NCI-H128 (cell line): ENCODE measurements around the gene IL22RA1.

Experiments
- DNase-seq: peaks from one replicate; lab custom pipeline; 2025; ENCODE audit not compliant: unreplicated experiment; lab: John Stamatoyannopoulos, UW

The IL22RA1 gene

DNA sequence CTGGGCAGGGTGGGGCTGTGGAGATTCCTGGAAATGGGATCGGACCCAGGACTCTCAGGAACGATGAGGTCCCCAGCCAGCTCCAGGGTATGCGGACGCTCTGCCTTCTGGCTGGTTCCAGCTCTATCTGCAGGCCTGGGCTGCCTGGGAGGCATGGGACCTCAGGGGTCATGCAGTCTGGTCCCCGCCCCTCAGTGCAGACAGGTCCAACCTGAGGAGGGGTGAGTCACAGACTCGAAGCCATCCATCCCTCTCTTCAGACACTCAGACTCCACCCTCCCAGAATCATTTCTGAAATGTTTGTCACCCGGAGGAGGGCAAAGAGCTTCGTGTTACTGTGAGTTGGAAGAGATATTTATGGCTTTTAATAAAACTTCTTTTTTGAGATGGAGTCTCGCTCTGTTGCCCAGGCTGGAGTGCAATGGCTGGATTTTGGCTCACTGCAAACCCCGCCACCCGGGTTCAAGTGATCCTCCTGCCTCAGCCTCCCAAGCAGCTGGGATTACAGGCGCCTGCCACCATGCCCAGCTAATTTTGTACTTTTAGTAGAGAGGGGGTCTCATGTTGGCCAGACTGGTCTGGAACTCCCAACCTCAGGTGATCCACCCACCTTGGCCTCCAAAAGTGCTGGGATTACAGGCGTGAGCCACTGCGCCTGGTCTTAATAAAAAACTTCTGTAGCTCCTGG is 25.1 kb downstream of the IL22RA1 start:
- no peak for DNase-seq

DNA sequence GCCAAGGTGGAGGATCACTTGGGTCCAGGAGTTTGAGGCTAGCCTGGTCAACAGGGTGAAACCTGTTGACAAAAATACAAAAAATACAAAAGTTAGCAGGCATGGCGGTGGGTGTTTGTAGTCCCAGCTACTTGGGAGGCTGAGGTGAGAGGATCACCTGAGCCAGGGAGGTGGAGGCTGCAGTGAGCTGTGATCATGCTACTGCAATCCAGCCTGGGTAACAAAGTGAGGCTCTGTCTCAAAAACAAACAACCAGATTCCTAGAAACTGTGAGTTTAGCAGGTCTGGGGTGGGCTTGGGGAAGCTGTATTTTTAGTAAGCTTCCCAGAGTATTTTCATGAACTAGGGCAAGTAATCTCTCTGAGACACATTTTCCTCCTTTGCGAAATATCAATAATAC is 25.8 kb downstream of the IL22RA1 start:
- no peak for DNase-seq

DNA sequence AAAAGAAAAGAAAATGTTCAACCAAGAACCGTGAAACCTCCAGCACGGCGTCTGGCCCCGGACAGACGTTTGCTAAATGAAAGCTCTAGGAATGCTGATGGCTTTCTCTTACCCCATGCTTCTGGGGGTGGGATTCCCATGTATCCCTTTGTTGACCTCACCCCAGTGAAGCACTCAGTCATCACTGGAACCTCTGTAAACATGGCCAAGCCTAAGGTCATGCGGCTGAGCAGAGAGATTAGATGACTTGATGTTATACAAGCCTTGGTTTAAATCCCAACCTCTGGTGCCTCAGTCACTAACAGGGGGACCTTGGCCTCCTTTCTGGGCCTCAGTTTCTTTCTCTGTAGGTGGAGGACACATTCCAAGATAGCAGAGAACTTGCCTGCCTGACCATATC is 28.2 kb downstream of the IL22RA1 start:
- DNase-seq = no peak

DNA sequence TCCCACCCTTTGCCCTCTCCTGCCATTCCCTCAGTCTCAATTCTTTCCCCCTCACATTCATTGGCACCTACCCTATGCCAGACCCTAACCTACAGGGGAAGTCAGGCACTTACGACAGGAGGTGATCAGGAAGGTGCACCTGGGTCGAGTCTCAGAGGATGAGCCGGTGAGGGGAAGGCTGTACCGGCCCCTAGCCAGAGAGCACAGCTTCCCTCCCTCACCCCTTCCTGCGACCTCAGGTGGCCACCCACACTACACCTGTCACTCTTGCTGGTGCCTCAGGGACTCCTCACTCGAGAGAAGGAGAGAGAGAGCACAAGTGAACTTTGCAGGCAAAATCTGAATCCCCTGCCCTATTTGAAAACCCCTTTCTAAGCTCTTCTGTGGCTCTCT is 29.3 kb downstream of the IL22RA1 start:
- DNase-seq = no peak

- peak; percentile 60 for DNase-seq
Measured at GRCh38 chr1:24111996-24112779, 30.8 kb downstream of the IL22RA1 start, which contains the start of gene MYOM3. MYOM3 (minus strand) TSS chr1:24112135; CDS start chr1:24108636, 3,499 bp downstream.

DNA sequence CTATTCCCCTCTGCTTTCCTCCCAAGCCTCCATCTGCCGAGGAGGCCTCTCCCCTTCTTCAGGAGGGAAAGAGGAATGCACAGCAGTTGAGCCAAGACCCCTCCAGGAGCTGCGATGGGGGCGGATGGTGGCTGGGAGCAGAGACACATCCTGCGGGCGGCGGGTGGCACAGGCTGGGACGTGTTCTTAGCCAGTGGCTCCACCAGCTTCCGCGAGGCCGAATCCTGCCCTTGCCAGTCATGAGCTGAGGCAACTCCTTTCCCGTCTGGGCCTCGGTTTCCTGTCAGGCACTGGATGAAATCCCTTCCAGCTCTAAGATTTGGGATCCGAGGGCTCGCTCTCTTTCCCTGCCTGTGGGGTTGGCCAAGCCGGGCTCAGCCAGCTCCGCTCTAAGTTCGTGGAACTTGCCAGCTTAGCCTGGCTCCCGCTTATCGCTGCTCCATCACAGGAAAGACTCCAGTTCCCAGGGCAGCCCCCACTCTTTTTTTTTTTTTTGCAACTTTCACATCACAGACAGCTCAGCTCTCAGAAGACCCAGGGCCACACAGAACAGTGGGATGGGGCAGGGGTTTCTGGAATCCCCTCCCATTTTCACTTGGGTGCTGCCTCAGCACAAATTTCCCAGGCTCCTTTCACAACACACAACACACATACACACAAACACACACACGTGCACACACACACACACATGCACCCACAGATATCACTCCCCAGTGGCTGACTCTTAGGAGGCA is 31.5 kb downstream of the IL22RA1 start:
- DNase-seq = no peak

DNA sequence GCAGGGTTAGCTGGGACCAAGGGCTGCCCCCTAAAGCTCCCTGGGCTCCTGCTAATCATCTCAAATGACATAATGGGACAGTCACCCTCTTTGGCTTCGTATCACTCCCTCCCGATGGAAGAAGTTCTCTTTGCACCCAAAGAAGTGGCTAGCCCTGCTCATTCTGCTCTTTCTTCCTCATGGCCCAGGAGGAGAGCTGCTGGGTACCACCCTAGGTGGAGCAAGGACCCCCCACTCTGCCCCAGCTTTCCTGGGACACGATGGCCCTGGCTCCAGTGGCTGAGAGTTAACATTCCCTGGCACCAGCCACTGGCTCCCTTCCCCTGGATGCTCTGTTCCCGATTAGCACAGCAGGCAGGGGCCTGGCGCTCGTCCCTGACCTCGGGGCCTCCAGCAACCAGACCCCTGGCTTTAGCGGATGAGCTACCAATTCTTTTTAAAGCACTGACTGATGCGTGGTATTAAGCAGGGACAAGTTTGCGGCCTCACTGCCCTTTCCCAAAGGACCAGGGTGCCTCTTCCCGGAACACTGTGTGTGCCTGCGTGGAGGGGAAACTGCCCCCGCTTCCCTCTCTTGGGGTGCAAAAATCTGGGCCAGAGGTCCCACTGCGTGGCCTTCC is 32.2 kb downstream of the IL22RA1 start:
- no peak for DNase-seq

DNA sequence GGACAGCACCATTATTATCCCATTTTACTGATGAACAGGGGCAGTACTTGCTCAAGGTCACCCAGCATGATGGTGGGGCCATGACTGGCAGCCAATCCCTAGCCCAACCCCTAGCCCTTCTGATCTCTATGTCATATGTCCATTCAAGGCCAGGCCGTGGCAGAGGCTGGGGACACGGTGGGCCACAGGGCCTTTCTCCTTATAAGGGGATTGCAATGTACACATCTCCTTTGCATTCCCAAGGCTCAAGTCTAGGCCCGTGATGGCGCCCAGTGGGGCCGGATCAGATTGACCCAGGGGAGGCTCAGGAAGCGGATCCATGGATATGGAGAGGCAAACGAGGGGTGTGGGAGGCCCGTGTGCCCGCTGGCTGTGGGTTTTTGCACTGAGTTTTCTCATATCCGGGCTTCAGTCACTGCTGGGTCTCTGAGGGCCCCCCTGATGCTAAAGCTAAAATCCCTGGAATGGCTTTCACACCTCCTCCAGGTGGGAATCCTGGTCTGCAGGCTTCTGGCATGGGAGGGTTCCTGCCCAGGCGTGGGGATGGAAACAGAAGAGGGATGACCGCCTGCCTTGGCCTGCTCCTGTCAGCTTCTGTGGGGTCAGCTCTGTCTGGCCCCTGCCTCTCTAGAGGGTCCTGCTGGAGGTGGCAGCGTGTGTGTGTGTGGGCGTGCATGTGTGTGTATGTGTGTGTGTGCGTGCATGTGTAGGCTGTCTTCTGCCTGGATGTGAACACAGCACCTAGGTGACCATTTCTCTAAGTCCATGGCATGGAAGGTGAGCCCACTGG is 33.1 kb downstream of the IL22RA1 start:
- no peak for DNase-seq

DNA sequence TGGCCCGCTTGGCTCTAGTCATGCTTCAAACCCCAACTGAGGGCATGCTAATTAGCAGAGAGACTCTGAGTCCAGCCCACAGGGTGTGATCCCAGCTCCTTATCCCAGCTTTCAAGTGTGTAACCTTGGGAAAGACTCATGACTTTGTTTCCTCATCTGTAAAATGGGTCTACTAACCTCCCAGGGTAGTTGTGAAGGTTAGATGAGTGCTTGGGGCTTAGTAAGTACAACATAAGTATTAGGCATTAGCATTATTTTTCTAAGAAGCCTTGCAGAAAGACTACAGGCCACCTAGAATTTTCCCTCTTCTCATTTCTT is 33.8 kb downstream of the IL22RA1 start:
- no peak for DNase-seq

GRCh38 chr1:24108334-24109165 is 34.4 kb downstream of the IL22RA1 start:
- no peak for DNase-seq

GRCh38 chr1:24107462-24108138 is 35.3 kb downstream of the IL22RA1 start:
- no peak for DNase-seq

DNA sequence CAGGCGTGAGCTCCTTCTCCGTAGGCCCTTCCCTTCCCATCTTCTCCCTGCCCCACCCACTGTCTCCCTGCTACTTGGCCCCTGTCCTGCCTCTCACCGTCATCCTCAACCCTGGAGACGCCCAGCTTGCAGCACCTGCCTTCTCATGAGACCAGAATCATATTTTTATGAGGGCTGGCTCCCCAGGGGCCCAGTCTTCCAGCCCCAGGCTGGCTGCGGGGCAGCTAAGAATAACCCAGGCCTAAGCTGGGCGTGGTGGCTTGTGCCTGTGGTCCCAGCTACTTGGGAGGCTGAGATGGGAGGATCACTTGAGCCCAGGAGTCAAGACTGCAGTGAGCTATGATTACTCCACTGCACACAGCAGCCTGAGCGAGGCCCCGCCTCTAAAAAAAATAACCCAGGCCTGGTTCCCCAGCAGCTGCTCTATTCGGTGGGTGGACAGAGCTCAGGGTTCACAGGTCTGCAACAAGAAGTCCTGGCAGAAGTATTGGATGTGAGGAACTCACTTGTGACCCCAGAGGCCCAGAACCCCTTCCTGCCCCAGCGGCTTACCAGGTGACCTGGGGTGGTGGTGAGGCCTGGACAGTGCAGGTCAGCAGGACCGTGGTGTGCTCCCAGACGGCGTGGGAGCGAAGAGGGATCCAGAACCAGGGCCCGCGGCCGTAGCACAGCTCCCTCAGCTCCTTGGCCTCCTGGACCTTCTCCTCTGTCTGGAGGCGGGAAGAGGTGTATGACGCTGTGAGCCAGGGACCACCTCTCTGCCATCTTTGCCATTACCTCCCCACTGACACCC is 37.4 kb downstream of the IL22RA1 start:
- DNase-seq = no peak

DNA sequence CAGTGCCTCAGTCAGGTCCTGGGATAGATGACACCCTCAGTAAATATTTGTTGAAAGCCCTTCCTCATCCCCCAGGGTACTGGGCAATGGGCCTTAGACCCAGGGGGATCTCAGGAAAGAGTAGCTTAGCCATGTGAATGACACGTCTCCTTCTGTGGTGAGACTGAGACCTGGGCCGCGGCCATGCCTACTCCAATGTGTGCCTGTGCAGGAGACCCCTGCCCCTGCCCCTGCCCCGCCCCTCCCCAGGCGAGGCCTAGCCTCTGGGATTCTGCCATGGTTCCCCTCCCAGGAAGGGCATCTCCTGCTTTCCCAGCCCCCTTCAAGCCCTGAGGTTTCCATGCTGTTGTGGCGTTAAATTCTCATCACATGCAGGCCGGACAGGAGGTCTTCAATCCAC is 38.1 kb downstream of the IL22RA1 start:
- no peak for DNase-seq

DNA sequence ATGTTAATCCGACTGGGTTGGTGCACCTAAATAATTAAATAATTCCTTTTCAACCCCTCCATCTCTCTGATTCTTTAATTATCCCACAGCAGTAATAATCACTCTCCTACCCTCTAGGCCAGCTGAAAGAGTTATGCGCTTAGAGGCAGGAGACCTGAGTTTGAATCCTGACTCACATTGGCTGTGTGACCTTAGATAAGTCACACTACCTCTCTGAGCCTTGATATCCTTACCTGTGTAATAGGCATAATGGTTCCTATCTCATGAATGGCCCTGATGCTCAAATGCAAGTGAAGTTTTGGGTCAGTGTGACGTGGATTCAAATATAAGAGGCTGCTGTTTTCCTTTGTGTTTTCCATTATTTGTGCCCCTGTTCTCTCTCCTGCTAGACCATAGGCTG is 39.1 kb downstream of the IL22RA1 start:
- DNase-seq = no peak

DNA sequence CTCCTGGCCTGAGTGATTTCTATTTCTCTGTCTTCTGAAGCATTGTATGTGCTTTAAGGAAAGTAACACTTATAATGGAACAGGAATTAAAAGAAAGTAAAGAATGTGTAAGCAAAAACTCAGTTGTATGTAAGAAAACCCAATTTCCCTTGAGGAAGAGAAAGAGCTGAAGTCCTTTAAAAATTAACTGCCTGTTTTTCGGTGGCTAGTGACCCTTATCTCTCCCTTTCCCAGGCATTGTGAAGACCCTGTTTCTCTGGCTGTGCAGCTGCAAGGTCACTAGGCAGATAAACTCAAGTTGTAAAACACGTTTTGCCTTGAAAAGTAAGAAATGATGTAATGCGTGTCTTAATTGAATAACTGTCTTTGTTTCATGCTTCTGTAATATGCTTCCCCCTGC is 39.5 kb downstream of the IL22RA1 start:
- DNase-seq = no peak

- DNase-seq = no peak
Measured at GRCh38 chr1:24102961-24103360, 40.0 kb downstream of the IL22RA1 start.

GRCh38 chr1:24101796-24102586 is 40.9 kb downstream of the IL22RA1 start:
- no peak for DNase-seq
